Liver (tissue), 9 donors: ENCODE measurements around the gene BBC3. TPM values are rescaled to one million over a fixed set of nuclear protein-coding genes. Genes with fewer than 3 reads are reported as not detected.
A peak's percentile ranks its signal among the peaks of the same experiment; 100 is the strongest.
"Not testable (repeated sequence)": the region's sequence is repeated elsewhere in the genome, so short reads cannot be mapped to it uniquely, and the experiment has no call there.

Experiments
- DNase-seq: peaks from one replicate; pipeline ENCODE4 v3.0.0-alpha.2; 2017; ENCODE audit warnings: low spot score
- H3K27ac ChIP-seq, 2 donors: one replicate each; pipeline ENCODE4 v1.7.0; 2013; ENCODE audit warnings: inconsistent platforms in 2 of 2, low read length in 2 of 2, control low read depth in 1 of 2, low read depth in 1 of 2, mild to moderate bottlenecking in 1 of 2
- H3K27me3 ChIP-seq, 4 donors: one replicate each; pipeline versions ENCODE4 v1.6.1 to v1.7.0; 2013; ENCODE audit warnings: low read length in 3 of 4, inconsistent platforms in 1 of 4, mild to moderate bottlenecking in 1 of 4, moderate library complexity in 1 of 4; ENCODE audit not compliant: control insufficient read depth in 4 of 4, insufficient read depth in 4 of 4
- H3K36me3 ChIP-seq, 4 donors: one replicate each; pipeline versions ENCODE4 v1.6.1 to v1.7.0; 2013; ENCODE audit warnings: low read length in 3 of 4, mild to moderate bottlenecking in 3 of 4, low read depth in 1 of 4, moderate library complexity in 1 of 4; ENCODE audit not compliant: control insufficient read depth in 4 of 4, insufficient read depth in 3 of 4
- H3K4me1 ChIP-seq, 4 donors: one replicate each; pipeline versions ENCODE4 v1.6.1 to v1.7.0; 2013; ENCODE audit warnings: low read length in 3 of 4, mild to moderate bottlenecking in 3 of 4, moderate library complexity in 1 of 4; ENCODE audit not compliant: control insufficient read depth in 4 of 4, insufficient read depth in 4 of 4
- H3K4me3 ChIP-seq, 3 donors: one replicate each; pipeline versions ENCODE4 v1.6.1 to v1.7.0; 2013; ENCODE audit warnings: low read length in 3 of 3, control low read depth in 1 of 3, low read depth in 1 of 3, mild to moderate bottlenecking in 1 of 3
- H3K9ac ChIP-seq, 2 donors: one replicate each; pipeline ENCODE4 v1.7.0; 2013; ENCODE audit warnings: low read length in 2 of 2, mild to moderate bottlenecking in 2 of 2, moderate library complexity in 2 of 2, control low read depth in 1 of 2, low read depth in 1 of 2
- H3K9me3 ChIP-seq, 4 donors: one replicate each; pipeline versions ENCODE4 v1.6.1 to v1.7.0; 2013; ENCODE audit warnings: low read length in 3 of 4; ENCODE audit not compliant: control insufficient read depth in 4 of 4
- EGR1 ChIP-seq, 2 donors: IDR thresholded peaks; 2 replicates each; pipeline ENCODE4 v1.6.1; 2016 to 2018; ENCODE audit warnings: antibody characterized with exemption in 2 of 2, low read depth in 2 of 2
- FOXA1 ChIP-seq: IDR thresholded peaks from 2 replicates; pipeline ENCODE4 v1.6.1; 2016; ENCODE audit warnings: antibody characterized with exemption
- FOXA2 ChIP-seq: IDR thresholded peaks from 2 replicates; pipeline ENCODE4 v1.6.1; 2016; ENCODE audit warnings: antibody characterized with exemption
- GABPA ChIP-seq, 2 donors: IDR thresholded peaks in 1 of 2; conservative IDR thresholded peaks in 1 of 2; 2 replicates each; pipeline ENCODE4 v1.6.1; 2016; ENCODE audit warnings: antibody characterized with exemption in 2 of 2, mild to moderate bottlenecking in 1 of 2, moderate library complexity in 1 of 2
- HNF4A ChIP-seq, 2 donors: conservative IDR thresholded peaks; 2 replicates each; pipeline ENCODE4 v1.6.1; 2016; ENCODE audit warnings: antibody characterized with exemption in 2 of 2, mild to moderate bottlenecking in 2 of 2
- HNF4G ChIP-seq: IDR thresholded peaks from 2 replicates; pipeline ENCODE4 v1.6.1; 2016; ENCODE audit warnings: antibody characterized with exemption
- JUND ChIP-seq, 2 donors: IDR thresholded peaks; 2 replicates each; pipeline ENCODE4 v1.6.1; 2016; ENCODE audit warnings: antibody characterized with exemption in 2 of 2
- MAX ChIP-seq: IDR thresholded peaks from 2 replicates; pipeline ENCODE4 v1.6.1; 2016; ENCODE audit warnings: antibody characterized with exemption
- NR2F2 ChIP-seq: IDR thresholded peaks from 2 replicates; pipeline ENCODE4 v1.6.1; 2016; ENCODE audit warnings: antibody characterized with exemption
- RAD21 ChIP-seq, 2 donors: IDR thresholded peaks; 2 replicates each; pipeline ENCODE4 v1.6.1; 2016; ENCODE audit warnings: antibody characterized with exemption in 2 of 2, mild to moderate bottlenecking in 2 of 2
- RXRA ChIP-seq, 2 donors: IDR thresholded peaks; 2 replicates each; pipeline ENCODE4 v1.6.1; 2017 to 2018; ENCODE audit warnings: antibody characterized with exemption in 2 of 2, mild to moderate bottlenecking in 1 of 2
- SP1 ChIP-seq: IDR thresholded peaks from 2 replicates; pipeline ENCODE4 v1.6.1; 2018; ENCODE audit warnings: antibody characterized with exemption, mild to moderate bottlenecking
- TAF1 ChIP-seq: conservative IDR thresholded peaks from 2 replicates; pipeline ENCODE4 v1.6.1; 2016; ENCODE audit warnings: antibody characterized with exemption, mild to moderate bottlenecking
- YY1 ChIP-seq: IDR thresholded peaks from 2 replicates; pipeline ENCODE4 v1.6.1; 2016; ENCODE audit warnings: antibody characterized with exemption, mild to moderate bottlenecking
- ZBTB33 ChIP-seq: IDR thresholded peaks from 2 replicates; pipeline ENCODE4 v1.6.1; 2016; ENCODE audit warnings: antibody characterized with exemption
- WGBS: extraction: QIAGEN DNeasy Blood & Tissue Kit; methylation state at CpG from one replicate; pipeline ENCODE4 v1.1.7; 2013; 5-methylcytosine and 5-hydroxymethylcytosine counted together
- polyA plus RNA-seq, 2 donors: library from polyadenylated mRNA; stranded (reverse) in 1 of 2; unstranded in 1 of 2; fragments of 200-250 nt in 1 of 2; fragments of >200 nt in 1 of 2; fragmentation: Nextera tagmentation in 1 of 2; extraction: Ambion mirVana in 1 of 2; gene quantifications; one replicate each; pipeline versions ENCODE4 v1.2.1 to v1.2.3, GENCODE V29; 2013 to 2015
- total RNA-seq, 2 donors: library from RNA; depleted of rRNA; stranded (reverse); fragments of >200 nt; gene quantifications; one replicate each; pipeline ENCODE4 v1.2.3, GENCODE V29; 2014
- TF ChIP-seq, protein P1 (sequence below): IDR thresholded peaks from 2 replicates; pipeline ENCODE4 v1.6.1; 2016; ENCODE audit warnings: antibody characterized with exemption
- TF ChIP-seq, protein P2 (sequence below): fragments of 150-350 bp; IDR thresholded peaks from 2 replicates; pipeline ENCODE4 v1.5.1; 2017; ENCODE audit warnings: improper control_type of control experiment, low read depth, low read length; ENCODE audit not compliant: missing input control
- donor health status: healthy.
- donor health status: healthy.
- donor health status: healthy.
- donor health status: healthy.
- donor health status: healthy.

The BBC3 gene
- total and polyA plus RNA-seq, 4 donors = 0.35 to 2.6 (median 1.6) TPM

DNA sequence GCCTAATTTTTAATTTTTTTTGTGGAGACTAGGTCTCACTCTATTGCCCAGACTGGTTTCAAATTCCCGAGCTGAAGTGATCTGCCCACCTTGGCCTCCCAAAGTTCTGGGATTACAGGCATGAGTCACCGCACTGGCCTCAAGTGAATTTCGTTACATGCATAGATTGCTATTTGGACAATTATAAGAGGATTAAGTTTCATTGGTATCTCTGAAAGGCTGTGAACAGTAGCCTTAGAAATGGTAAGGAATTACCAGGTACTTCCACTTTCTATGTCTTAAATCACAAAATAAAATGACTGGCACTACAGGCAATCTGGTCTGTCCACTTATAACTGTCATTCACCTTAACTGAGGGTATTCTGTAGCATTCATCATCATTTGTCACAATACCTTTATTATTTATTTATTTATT is 22.5 kb upstream of the BBC3 start:
- no peak overlapping the region for H3K27ac ChIP-seq
- WGBS = 93% methylated on average over 3 of the region's 3 CpGs

DNA sequence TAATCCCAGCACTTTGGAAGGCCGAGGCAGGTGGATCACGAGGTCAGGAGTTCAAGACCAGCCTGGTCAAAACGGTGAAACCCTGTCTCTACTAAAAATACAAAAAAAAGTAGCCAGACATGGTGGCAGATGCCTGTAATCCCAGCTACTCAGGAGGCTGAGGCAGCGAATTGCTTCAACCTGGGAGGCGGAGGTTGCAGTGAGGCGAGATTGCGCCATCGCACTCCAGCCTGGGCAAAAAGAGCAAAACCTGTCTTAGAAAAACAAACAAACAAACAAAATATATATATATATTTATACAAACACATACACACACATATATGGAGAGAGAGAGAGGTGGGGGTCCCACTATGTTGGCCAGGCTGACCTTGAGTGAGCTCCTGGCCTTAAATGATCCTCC is 22.0 kb upstream of the BBC3 start:
- H3K9ac ChIP-seq, H3K36me3 ChIP-seq, H3K27ac ChIP-seq, H3K27me3 ChIP-seq, H3K4me3 ChIP-seq, H3K4me1 ChIP-seq, DNase-seq, H3K9me3 ChIP-seq: not testable (repeated sequence)
- 88% methylated on average over 8 of the region's 8 CpGs for WGBS

More for the DNA sequence above, 22.5 kb upstream of the BBC3 start:
- Histone ChIP-seq H3K36me3 (no peaks in the 10 kb centered on the region), H3K9me3 (no peaks in the 10 kb centered on the region), H3K9ac (no peak overlapping the region), H3K4me3 (no peak overlapping the region), H3K4me1 (peaks cover 7 to 11% (median 8%) of the 10 kb centered on the region in 4 donors), H3K27me3 (no peaks in the 10 kb centered on the region)
- no peak for DNase-seq
- TF ChIP-seq RXRA (IDR thresholded peaks at IDR 0.05) (no peak), GABPA (IDR thresholded peaks at IDR 0.05 in 1 of 2, conservative IDR thresholded peaks at IDR 0.05 in 1 of 2) (no peak), NR2F2 (no peak), MAX (no peak), RAD21 (IDR thresholded peaks at IDR 0.05) (no peak), ZBTB33 (no peak), HNF4A (conservative IDR thresholded peaks at IDR 0.05) (no peak), TAF1 (no peak), HNF4G (no peak)
- TF ChIP-seq, protein P1, sequence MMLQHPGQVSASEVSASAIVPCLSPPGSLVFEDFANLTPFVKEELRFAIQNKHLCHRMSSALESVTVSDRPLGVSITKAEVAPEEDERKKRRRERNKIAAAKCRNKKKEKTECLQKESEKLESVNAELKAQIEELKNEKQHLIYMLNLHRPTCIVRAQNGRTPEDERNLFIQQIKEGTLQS = no peak
- TF ChIP-seq, protein P2, sequence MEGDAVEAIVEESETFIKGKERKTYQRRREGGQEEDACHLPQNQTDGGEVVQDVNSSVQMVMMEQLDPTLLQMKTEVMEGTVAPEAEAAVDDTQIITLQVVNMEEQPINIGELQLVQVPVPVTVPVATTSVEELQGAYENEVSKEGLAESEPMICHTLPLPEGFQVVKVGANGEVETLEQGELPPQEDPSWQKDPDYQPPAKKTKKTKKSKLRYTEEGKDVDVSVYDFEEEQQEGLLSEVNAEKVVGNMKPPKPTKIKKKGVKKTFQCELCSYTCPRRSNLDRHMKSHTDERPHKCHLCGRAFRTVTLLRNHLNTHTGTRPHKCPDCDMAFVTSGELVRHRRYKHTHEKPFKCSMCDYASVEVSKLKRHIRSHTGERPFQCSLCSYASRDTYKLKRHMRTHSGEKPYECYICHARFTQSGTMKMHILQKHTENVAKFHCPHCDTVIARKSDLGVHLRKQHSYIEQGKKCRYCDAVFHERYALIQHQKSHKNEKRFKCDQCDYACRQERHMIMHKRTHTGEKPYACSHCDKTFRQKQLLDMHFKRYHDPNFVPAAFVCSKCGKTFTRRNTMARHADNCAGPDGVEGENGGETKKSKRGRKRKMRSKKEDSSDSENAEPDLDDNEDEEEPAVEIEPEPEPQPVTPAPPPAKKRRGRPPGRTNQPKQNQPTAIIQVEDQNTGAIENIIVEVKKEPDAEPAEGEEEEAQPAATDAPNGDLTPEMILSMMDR = no peak

DNA sequence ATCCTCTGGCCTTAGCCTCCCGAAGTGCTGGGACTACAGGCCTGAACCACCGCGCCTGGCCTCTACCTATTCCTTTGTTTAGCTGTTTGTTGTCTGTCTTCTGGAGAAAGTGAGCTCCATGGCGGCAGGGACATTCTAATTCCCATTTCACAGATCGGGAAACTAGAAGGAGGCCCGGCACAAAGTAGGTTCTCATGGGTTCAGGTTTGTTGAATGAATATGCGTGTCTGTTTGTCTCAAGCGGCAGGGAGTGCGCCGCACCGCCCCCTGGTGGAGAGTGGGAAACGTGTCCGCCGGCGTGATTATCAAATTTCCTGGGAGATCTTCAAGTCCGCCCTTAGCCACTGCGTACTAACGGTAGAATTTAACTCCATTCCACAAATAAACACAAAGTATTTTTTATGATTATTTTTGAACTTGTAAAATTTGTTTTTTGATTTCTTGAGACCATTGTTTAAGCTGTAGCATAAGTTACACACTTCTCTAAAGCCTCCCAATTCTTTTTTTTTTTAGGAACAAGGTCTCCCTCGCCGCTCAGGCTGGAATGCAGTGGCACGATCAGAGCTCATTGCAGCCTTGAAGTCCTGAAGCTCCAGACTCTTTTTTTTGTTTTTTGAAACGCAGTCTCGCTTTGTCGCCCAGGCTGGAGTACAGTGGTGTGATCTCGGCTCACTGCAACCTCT is 16.4 kb upstream of the BBC3 start:
- peaks cover 0 to 8% (median 2%) of the 10 kb centered on the region in 4 donors for H3K4me1 ChIP-seq
- TF ChIP-seq EGR1 (IDR thresholded peaks at IDR 0.05; ENCODE audit: low read depth in 2 of 2) = no peak
- TF ChIP-seq JUND (IDR thresholded peaks at IDR 0.05) = no peak
- TF ChIP-seq FOXA2 = no peak
- no peak for TF ChIP-seq NR2F2
- TF ChIP-seq YY1 = no peak
- TF ChIP-seq, protein P1 = no peak
- peak; percentile 79 to 89 for TF ChIP-seq RAD21 (IDR thresholded peaks at IDR 0.05)
- TF ChIP-seq, protein P2 = peak; percentile 88
- no peak for TF ChIP-seq GABPA (IDR thresholded peaks at IDR 0.05 in 1 of 2, conservative IDR thresholded peaks at IDR 0.05 in 1 of 2)
- TF ChIP-seq SP1 = no peak
- TF ChIP-seq ZBTB33 = no peak
- TF ChIP-seq HNF4A (conservative IDR thresholded peaks at IDR 0.05) = no peak
- no peak for TF ChIP-seq FOXA1
- WGBS = 30% methylated on average over 25 of the region's 25 CpGs
- no peaks in the 10 kb centered on the region for H3K9me3 ChIP-seq
- peak; percentile 87 for DNase-seq
- H3K36me3 ChIP-seq = no peaks in the 10 kb centered on the region
- H3K27me3 ChIP-seq = no peaks in the 10 kb centered on the region
- no peak overlapping the region for H3K9ac ChIP-seq
- no peak overlapping the region for H3K27ac ChIP-seq
- H3K4me3 ChIP-seq = no peak overlapping the region
